ENCODE measurements around the gene MTMR2. TPM values are rescaled to one million over a fixed set of nuclear protein-coding genes. Genes with fewer than 3 reads are reported as not detected.
"Not testable (repeated sequence)": the region's sequence is repeated elsewhere in the genome, so short reads cannot be mapped to it uniquely, and the experiment has no call there.

The MTMR2 gene
- total RNA-seq, 1 donor from 2014 or later, result 14.7 TPM

- Histone ChIP-seq H3K36me3 (peaks cover 5 to 29% of the 10 kb centered on the region in 2 donors), H3K9me3 (no peaks in the 10 kb centered on the region), H3K27me3 (no peaks in the 10 kb centered on the region), H3K4me3 (no peak overlapping the region), H3K4me1 (no peaks in the 10 kb centered on the region), H3K27ac (no peak overlapping the region)
- TF ChIP-seq, protein P1, sequence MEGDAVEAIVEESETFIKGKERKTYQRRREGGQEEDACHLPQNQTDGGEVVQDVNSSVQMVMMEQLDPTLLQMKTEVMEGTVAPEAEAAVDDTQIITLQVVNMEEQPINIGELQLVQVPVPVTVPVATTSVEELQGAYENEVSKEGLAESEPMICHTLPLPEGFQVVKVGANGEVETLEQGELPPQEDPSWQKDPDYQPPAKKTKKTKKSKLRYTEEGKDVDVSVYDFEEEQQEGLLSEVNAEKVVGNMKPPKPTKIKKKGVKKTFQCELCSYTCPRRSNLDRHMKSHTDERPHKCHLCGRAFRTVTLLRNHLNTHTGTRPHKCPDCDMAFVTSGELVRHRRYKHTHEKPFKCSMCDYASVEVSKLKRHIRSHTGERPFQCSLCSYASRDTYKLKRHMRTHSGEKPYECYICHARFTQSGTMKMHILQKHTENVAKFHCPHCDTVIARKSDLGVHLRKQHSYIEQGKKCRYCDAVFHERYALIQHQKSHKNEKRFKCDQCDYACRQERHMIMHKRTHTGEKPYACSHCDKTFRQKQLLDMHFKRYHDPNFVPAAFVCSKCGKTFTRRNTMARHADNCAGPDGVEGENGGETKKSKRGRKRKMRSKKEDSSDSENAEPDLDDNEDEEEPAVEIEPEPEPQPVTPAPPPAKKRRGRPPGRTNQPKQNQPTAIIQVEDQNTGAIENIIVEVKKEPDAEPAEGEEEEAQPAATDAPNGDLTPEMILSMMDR (IDR thresholded peaks at IDR 0.05), result no peak
- intact Hi-C loops (cut with DNase I), result no loop called here
- no peak for DNase-seq (ENCODE audit: low spot score in 2 of 2)
Observed at GRCh38 chr11:95886462-95886861, 37.4 kb downstream of the MTMR2 start.

DNA sequence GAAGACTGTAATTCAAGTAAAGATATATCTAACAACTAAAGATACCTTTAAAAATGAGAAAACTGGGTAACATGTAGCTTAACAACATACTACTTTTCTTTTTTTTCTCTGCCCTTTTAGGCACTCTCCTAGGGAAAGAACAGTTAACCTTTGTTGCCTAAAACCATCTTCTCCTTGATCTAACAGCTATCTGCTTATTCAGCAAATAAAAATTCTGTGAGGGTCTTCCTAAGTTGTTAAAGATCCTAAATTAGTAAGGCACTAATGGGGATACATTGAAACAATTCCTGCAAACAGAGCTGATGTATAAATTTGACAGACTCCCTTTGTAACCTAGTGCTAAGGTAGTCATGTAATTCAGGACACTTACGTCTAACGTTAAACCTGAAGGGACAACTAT is 39.1 kb downstream of the MTMR2 start:
- H3K9me3 ChIP-seq, result no peaks in the 10 kb centered on the region
- no peaks in the 10 kb centered on the region for H3K4me1 ChIP-seq
- intact Hi-C loops (cut with DNase I), result no loop called here
- no peaks in the 10 kb centered on the region for H3K27me3 ChIP-seq
- H3K4me3 ChIP-seq, result no peak overlapping the region
- TF ChIP-seq, protein P1 (IDR thresholded peaks at IDR 0.05), result no peak
- H3K36me3 ChIP-seq, result peaks cover 13 to 38% of the 10 kb centered on the region in 2 donors
- no peak for DNase-seq (ENCODE audit: low spot score in 2 of 2)
- H3K27ac ChIP-seq, result no peak overlapping the region

- H3K27ac ChIP-seq, result no peak overlapping the region
- no peaks in the 10 kb centered on the region for H3K4me1 ChIP-seq
- intact Hi-C loops (cut with DNase I), result no loop called here
- no peak overlapping the region for H3K4me3 ChIP-seq
- peaks cover 13 to 38% of the 10 kb centered on the region in 2 donors for H3K36me3 ChIP-seq
- TF ChIP-seq, protein P1 (IDR thresholded peaks at IDR 0.05), result no peak
- DNase-seq (ENCODE audit: low spot score in 2 of 2), result no peak
- no peaks in the 10 kb centered on the region for H3K9me3 ChIP-seq
- no peaks in the 10 kb centered on the region for H3K27me3 ChIP-seq
Observed at GRCh38 chr11:95884376-95884775, 39.5 kb downstream of the MTMR2 start.

DNA sequence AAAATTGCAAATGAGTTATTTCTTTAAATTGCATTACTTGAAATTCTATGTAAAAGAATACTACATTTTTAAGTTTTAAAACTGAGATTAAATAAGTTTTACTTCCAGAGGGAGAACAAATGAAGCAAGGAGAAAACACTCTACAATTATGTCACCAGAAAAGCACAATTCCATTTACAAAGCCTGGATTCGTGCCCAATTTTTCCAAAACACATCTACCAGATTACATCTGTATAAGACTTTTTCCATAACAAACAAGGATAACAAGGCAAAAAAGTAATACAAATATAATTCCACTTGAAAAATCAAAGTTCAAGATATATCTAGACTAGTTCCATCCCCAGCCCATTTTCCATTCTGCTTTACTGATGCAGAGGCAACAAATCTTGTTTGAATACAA is 40.5 kb downstream of the MTMR2 start:
- Histone ChIP-seq H3K27me3 (no peaks in the 10 kb centered on the region), H3K9me3 (no peaks in the 10 kb centered on the region), H3K4me1 (no peaks in the 10 kb centered on the region), H3K27ac (no peak overlapping the region), H3K4me3 (no peak overlapping the region), H3K36me3 (peaks cover 13 to 38% of the 10 kb centered on the region in 2 donors)
- TF ChIP-seq, protein P1 (IDR thresholded peaks at IDR 0.05), result no peak
- DNase-seq (ENCODE audit: low spot score in 2 of 2), result no peak
- intact Hi-C loops (cut with DNase I), result no loop called here

DNA sequence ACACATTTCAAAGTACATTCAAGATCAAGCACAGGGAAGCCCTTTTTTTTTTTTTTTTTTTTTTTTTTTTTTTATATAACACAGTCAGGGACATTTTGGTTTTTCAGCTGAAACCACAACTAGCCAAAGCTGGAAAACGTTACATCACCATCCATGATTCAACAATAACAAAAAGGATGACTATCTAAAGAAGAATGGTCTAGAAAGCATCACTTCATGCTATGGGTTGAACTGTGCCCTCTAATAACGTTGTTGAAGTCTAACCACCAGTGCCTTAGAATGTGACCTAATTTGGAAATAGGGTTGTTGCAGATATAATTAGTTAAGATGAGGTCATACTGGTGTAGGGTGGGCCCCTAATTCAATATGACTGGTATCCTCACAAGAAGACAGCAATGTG is 46.6 kb downstream of the MTMR2 start:
- no peak for DNase-seq (ENCODE audit: low spot score in 2 of 2)
- TF ChIP-seq, protein P1 (IDR thresholded peaks at IDR 0.05), result no peak
- Histone ChIP-seq H3K9me3 (no peaks in the 10 kb centered on the region), H3K36me3 (peaks cover 13 to 17% of the 10 kb centered on the region in 2 donors), H3K4me1 (no peaks in the 10 kb centered on the region), H3K27ac (no peak overlapping the region), H3K27me3 (no peaks in the 10 kb centered on the region), H3K4me3 (no peak overlapping the region)
- intact Hi-C loops (cut with DNase I), result no loop called here

- DNase-seq (ENCODE audit: low spot score in 2 of 2); H3K27me3 ChIP-seq; H3K36me3 ChIP-seq; H3K9me3 ChIP-seq; intact Hi-C loops (cut with DNase I); H3K27ac ChIP-seq; H3K4me3 ChIP-seq; H3K4me1 ChIP-seq: not testable (repeated sequence)
Observed at GRCh38 chr11:95870877-95871276, 53.0 kb downstream of the MTMR2 start.
